ENCODE data around the gene TXNRD3.

TXNRD3 gene

GRCh38 chr3:126581569-126581968 lies 73.4 kb downstream of the TXNRD3 start:
- DNase-seq: no peak

- DNase-seq: no peak
Observed at GRCh38 chr3:126580746-126581145, 74.2 kb downstream of the TXNRD3 start.

GRCh38 chr3:126578702-126579101 lies 76.2 kb downstream of the TXNRD3 start:
- no peak for DNase-seq

- DNase-seq: no peak
Observed at GRCh38 chr3:126577261-126577660, 77.7 kb downstream of the TXNRD3 start.

GRCh38 chr3:126573492-126574117 lies 81.3 kb downstream of the TXNRD3 start:
- no peak for DNase-seq

- no peak for DNase-seq
Observed at GRCh38 chr3:126571078-126571477, 83.8 kb downstream of the TXNRD3 start.

- DNase-seq: no peak
Observed at GRCh38 chr3:126570103-126570541, 84.8 kb downstream of the TXNRD3 start.

- no peak for DNase-seq
Observed at GRCh38 chr3:126569390-126569975, 85.4 kb downstream of the TXNRD3 start.

- DNase-seq: no peak
Observed at GRCh38 chr3:126568776-126569342, 86.1 kb downstream of the TXNRD3 start.

- DNase-seq: no peak
Observed at GRCh38 chr3:126567696-126568438, 87.1 kb downstream of the TXNRD3 start.

GRCh38 chr3:126562737-126563276 lies 92.1 kb downstream of the TXNRD3 start:
- DNase-seq: no peak

GRCh38 chr3:126558336-126559071 lies 96.4 kb downstream of the TXNRD3 start, which contains the start of gene C3orf22:
Gene C3orf22, minus strand, starts transcription at chr3:126558932. Its CDS starts 5,542 bp downstream, at chr3:126553390.
- no peak for DNase-seq

GRCh38 chr3:126557761-126558160 lies 97.2 kb downstream of the TXNRD3 start:
- DNase-seq: no peak

- no peak for DNase-seq
Observed at GRCh38 chr3:126557415-126557745, 97.5 kb downstream of the TXNRD3 start.
